ENCODE results near the gene SSTR3. TPM values are rescaled to one million over a fixed set of nuclear protein-coding genes. Genes with fewer than 3 reads are reported as not detected.

Gene SSTR3
- total and polyA plus RNA-seq, 11 donors = 0.07 TPM; not detected in 10

- WGBS, 4 donors = 85 to 88% (median 86%) methylated on average over 15 to 18 of the region's 18 CpGs
- DNase-seq (no peak), ATAC-seq (no peak)
- no peaks in the 10 kb centered on the region for H3K9me3 ChIP-seq
- peaks cover 0 to 34% (median 4%) of the 10 kb centered on the region in 9 donors for H3K27me3 ChIP-seq
- intact Hi-C loops (cut with DNase I) = no loop called here
- TF ChIP-seq CTCF (IDR thresholded peaks at IDR 0.05) (no peak), POLR2A (IDR thresholded peaks at IDR 0.05) (no peak)
- peaks cover 0 to 7% (median 0%) of the 10 kb centered on the region in 12 donors for H3K4me1 ChIP-seq
- no peaks in the 10 kb centered on the region for H3K36me3 ChIP-seq
- no peak overlapping the region for H3K4me3 ChIP-seq
- no peak overlapping the region for H3K27ac ChIP-seq
These were observed 1.1 kb upstream of the SSTR3 start for GRCh38 chr22:37213218-37213855.

GRCh38 chr22:37211866-37212173 is 457 bp downstream of the SSTR3 start:
- TF ChIP-seq POLR2A (IDR thresholded peaks at IDR 0.05) = no peak
- no peak for TF ChIP-seq CTCF (IDR thresholded peaks at IDR 0.05)
- ATAC-seq (no peak), DNase-seq (no peak)
- Histone ChIP-seq H3K4me1 (peaks cover 0 to 7% (median 0%) of the 10 kb centered on the region in 12 donors), H3K9me3 (no peaks in the 10 kb centered on the region), H3K36me3 (no peaks in the 10 kb centered on the region), H3K27ac (no peak overlapping the region), H3K4me3 (no peak overlapping the region), H3K27me3 (peaks cover 0 to 30% (median 4%) of the 10 kb centered on the region in 9 donors)
- intact Hi-C loops (cut with DNase I) = no loop called here
- WGBS, 4 donors = 60 to 65% (median 63%) methylated on average over 6 of the region's 6 CpGs

- DNase-seq = no peak
- intact Hi-C loops (cut with DNase I) = no loop called here
- no peaks in the 10 kb centered on the region for H3K9me3 ChIP-seq
- TF ChIP-seq POLR2A (IDR thresholded peaks at IDR 0.05) = no peak
- TF ChIP-seq CTCF (IDR thresholded peaks at IDR 0.05) = no peak
- H3K27ac ChIP-seq = no peak overlapping the region
- peaks cover 0 to 7% (median 0%) of the 10 kb centered on the region in 12 donors for H3K4me1 ChIP-seq
- H3K27me3 ChIP-seq = peaks cover 0 to 30% (median 4%) of the 10 kb centered on the region in 9 donors
- WGBS, 4 donors = 76 to 78% (median 78%) methylated on average over 16 to 24 of the region's 24 CpGs
- H3K36me3 ChIP-seq = no peaks in the 10 kb centered on the region
- H3K4me3 ChIP-seq = no peak overlapping the region
- no peak for ATAC-seq
These were observed 1.0 kb downstream of the SSTR3 start for GRCh38 chr22:37211075-37211865.

GRCh38 chr22:37210041-37210803 is 2.1 kb downstream of the SSTR3 start:
- ATAC-seq (no peak), DNase-seq (no peak)
- no peaks in the 10 kb centered on the region for H3K36me3 ChIP-seq
- intact Hi-C loops (cut with DNase I) = no loop called here
- no peaks in the 10 kb centered on the region for H3K9me3 ChIP-seq
- no peak overlapping the region for H3K27ac ChIP-seq
- no peak overlapping the region for H3K4me3 ChIP-seq
- peaks cover 0 to 7% (median 0%) of the 10 kb centered on the region in 12 donors for H3K4me1 ChIP-seq
- peaks cover 0 to 30% (median 4%) of the 10 kb centered on the region in 9 donors for H3K27me3 ChIP-seq
- TF ChIP-seq CTCF (IDR thresholded peaks at IDR 0.05) (no peak), POLR2A (IDR thresholded peaks at IDR 0.05) (no peak)
- 62 to 69% (median 65%) methylated on average over 12 to 15 of the region's 15 CpGs for WGBS, 4 donors
